Urinary bladder (tissue), 4 donors: ENCODE measurements around the gene PEX6. TPM values are rescaled to one million over a fixed set of nuclear protein-coding genes. Genes with fewer than 3 reads are reported as not detected.

Source experiments
- DNase-seq: peaks from one replicate; pipeline ENCODE4 v3.0.0-alpha.2; 2015; ENCODE audit errors: extremely low spot score
- H3K27ac ChIP-seq: one replicate; pipeline ENCODE4 v1.5.1; 2013; ENCODE audit warnings: low read depth, mild to moderate bottlenecking, moderate library complexity
- H3K36me3 ChIP-seq: one replicate; pipeline ENCODE4 v1.6.1; 2013; ENCODE audit warnings: mild to moderate bottlenecking, moderate library complexity; ENCODE audit not compliant: insufficient read depth
- H3K4me1 ChIP-seq: one replicate; pipeline ENCODE4 v1.6.1; 2013; ENCODE audit warnings: mild to moderate bottlenecking, moderate library complexity; ENCODE audit not compliant: insufficient read depth
- H3K4me3 ChIP-seq: one replicate; pipeline ENCODE4 v1.5.1; 2013; ENCODE audit warnings: low read depth, low read length
- WGBS: extraction: QIAGEN DNeasy Blood & Tissue Kit; methylation state at CpG from one replicate; pipeline ENCODE4 v1.1.7; 2013; 5-methylcytosine and 5-hydroxymethylcytosine counted together
- polyA plus RNA-seq: library from polyadenylated mRNA; stranded (reverse); fragments of 200-250 nt; gene quantifications from one replicate; pipeline ENCODE4 v1.2.3, GENCODE V29; 2013
- total RNA-seq: library from RNA; depleted of rRNA; stranded (reverse); fragments of >200 nt; gene quantifications from one replicate; pipeline ENCODE4 v1.2.3, GENCODE V29; 2014
- donor health status: healthy with polysubstance abuse.
- donor health status: healthy.

PEX6 gene
- total and polyA plus RNA-seq, 2 donors: 12.2 to 18.9 TPM

- H3K4me1 ChIP-seq: no peaks in the 10 kb centered on the region
Measured at GRCh38 chr6:42928986-42929820, 49.8 kb downstream of the PEX6 start, which contains the start of gene CNPY3. Gene CNPY3 (plus strand): TSS chr6:42929480. CDS start chr6:42929571, 91 bp downstream.

GRCh38 chr6:42925248-42925857, 53.6 kb downstream of the PEX6 start:
- Histone ChIP-seq H3K4me1 (no peaks in the 10 kb centered on the region), H3K4me3 (no peak overlapping the region), H3K27ac (no peak overlapping the region), H3K36me3 (no peaks in the 10 kb centered on the region)
- WGBS: 37% methylated on average over 23 of the region's 23 CpGs
- no peak for DNase-seq

More at GRCh38 chr6:42928986-42929820, 49.8 kb downstream of the PEX6 start, which contains the start of gene CNPY3:
- WGBS: under 1% methylated on average over 63 of the region's 63 CpGs
- peak; percentile 89 for DNase-seq
- Histone ChIP-seq H3K36me3 (no peaks in the 10 kb centered on the region), H3K27ac (peak within 1 kb of the TSS; percentile 79), H3K4me3 (peak within 1 kb of the TSS; percentile 62)

DNA sequence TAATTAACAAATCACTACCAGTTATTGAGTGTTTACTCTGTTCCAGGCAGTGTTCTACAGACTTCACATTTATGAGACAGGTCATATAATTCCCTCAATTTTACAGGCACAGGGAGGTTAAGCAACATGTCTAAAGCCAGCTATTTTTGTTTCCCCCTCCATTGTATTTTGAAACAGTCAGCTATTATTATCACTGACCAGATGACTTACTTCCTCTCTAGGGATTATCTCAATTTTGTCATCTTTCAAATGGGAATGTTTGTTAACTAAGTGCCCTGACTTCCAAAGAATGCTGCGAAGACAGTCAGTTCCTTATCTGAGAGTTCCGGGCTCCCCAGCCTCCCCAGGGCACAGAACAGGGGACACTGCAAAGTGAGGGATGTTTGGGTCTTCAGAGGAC, 55.3 kb downstream of the PEX6 start:
- Histone ChIP-seq H3K36me3 (no peaks in the 10 kb centered on the region), H3K4me1 (no peaks in the 10 kb centered on the region), H3K27ac (no peak overlapping the region), H3K4me3 (no peak overlapping the region)
- 61% methylated on average over 2 of the region's 2 CpGs for WGBS
- DNase-seq: no peak

GRCh38 chr6:42921801-42922200, 57.2 kb downstream of the PEX6 start:
- 77% methylated on average over 6 of the region's 6 CpGs for WGBS
- Histone ChIP-seq H3K36me3 (no peaks in the 10 kb centered on the region), H3K4me1 (no peaks in the 10 kb centered on the region), H3K4me3 (no peak overlapping the region), H3K27ac (no peak overlapping the region)
- no peak for DNase-seq

GRCh38 chr6:42916288-42916687, 62.7 kb downstream of the PEX6 start:
- WGBS: 83% methylated on average over 1 of the region's 1 CpG
- no peak overlapping the region for H3K4me3 ChIP-seq
- no peaks in the 10 kb centered on the region for H3K36me3 ChIP-seq
- no peak for DNase-seq
- H3K27ac ChIP-seq: no peak overlapping the region
- no peaks in the 10 kb centered on the region for H3K4me1 ChIP-seq

GRCh38 chr6:42915732-42916131, 63.2 kb downstream of the PEX6 start, which contains the start of gene PTCRA:
Gene PTCRA (plus strand): TSS chr6:42916053. CDS start chr6:42916070, 17 bp downstream.
- WGBS: 79% methylated on average over 10 of the region's 10 CpGs
- no peak within 1 kb of the TSS for H3K27ac ChIP-seq
- no peaks in the 10 kb centered on the region for H3K4me1 ChIP-seq
- no peak within 1 kb of the TSS for H3K4me3 ChIP-seq
- H3K36me3 ChIP-seq: no peaks in the 10 kb centered on the region
- DNase-seq: no peak

DNA sequence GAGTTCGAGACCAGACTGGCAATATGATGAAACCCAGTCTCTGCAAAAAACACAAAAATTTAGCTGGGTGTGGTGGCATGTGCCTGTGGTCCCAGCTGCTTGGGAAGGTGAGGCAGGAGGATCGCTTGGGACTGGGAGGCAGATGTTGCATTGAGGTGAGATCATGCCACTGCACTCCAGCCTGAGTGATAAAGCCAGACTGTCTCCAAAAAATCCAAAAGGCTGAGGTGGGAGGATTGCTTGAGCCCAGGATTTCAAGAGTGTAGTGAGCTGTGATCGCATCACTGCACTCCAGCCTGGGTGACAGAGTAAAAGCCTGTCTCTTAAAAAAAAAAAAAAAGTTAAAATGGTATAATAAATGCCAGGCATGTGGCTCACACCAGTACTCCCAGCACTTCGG, 64.4 kb downstream of the PEX6 start:
- H3K36me3 ChIP-seq: no peaks in the 10 kb centered on the region
- no peak overlapping the region for H3K27ac ChIP-seq
- no peaks in the 10 kb centered on the region for H3K4me1 ChIP-seq
- WGBS: 63% methylated on average over 4 of the region's 4 CpGs
- DNase-seq: no peak
- no peak overlapping the region for H3K4me3 ChIP-seq

Other genes with a start within 250 kb of the PEX6 start
- 31.4 TPM for gene TBCC, start 233.1 kb downstream of the PEX6 start, total RNA-seq
- 29.8 TPM for gene TBCC, start 233.1 kb downstream of the PEX6 start, polyA plus RNA-seq
- 16.2 TPM for gene BICRAL, start 197.1 kb downstream of the PEX6 start, total RNA-seq
- gene BICRAL, start 197.1 kb downstream of the PEX6 start, polyA plus RNA-seq: 12.3 TPM
- 96.9 TPM for gene RPL7L1, start 99.6 kb downstream of the PEX6 start, total RNA-seq
- 48.8 TPM for gene RPL7L1, start 99.6 kb downstream of the PEX6 start, polyA plus RNA-seq
- gene PTCRA, start 63.1 kb downstream of the PEX6 start, total RNA-seq: not detected
- not detected for gene PTCRA, start 63.1 kb downstream of the PEX6 start, polyA plus RNA-seq
- 15.8 TPM for gene CNPY3, start 49.7 kb downstream of the PEX6 start, total RNA-seq
- 43.8 TPM for gene CNPY3, start 49.7 kb downstream of the PEX6 start, polyA plus RNA-seq
- 0.42 TPM for gene GNMT, start 18.4 kb downstream of the PEX6 start, total RNA-seq
- 0.52 TPM for gene GNMT, start 18.4 kb downstream of the PEX6 start, polyA plus RNA-seq
- 30.1 TPM for gene PPP2R5D, start 5.4 kb upstream of the PEX6 start, total RNA-seq
- gene PPP2R5D, start 5.4 kb upstream of the PEX6 start, polyA plus RNA-seq: 43.0 TPM
- gene MEA1, start 34.8 kb upstream of the PEX6 start, total RNA-seq: 29.1 TPM
- gene MEA1, start 34.8 kb upstream of the PEX6 start, polyA plus RNA-seq: 87.7 TPM
- gene KLHDC3, start 35.1 kb upstream of the PEX6 start, total RNA-seq: 75.8 TPM
- 90.4 TPM for gene KLHDC3, start 35.1 kb upstream of the PEX6 start, polyA plus RNA-seq
- 37.1 TPM for gene RRP36, start 42.4 kb upstream of the PEX6 start, total RNA-seq
- gene RRP36, start 42.4 kb upstream of the PEX6 start, polyA plus RNA-seq: 38.1 TPM
- gene CUL7, start 74.7 kb upstream of the PEX6 start, total RNA-seq: 26.5 TPM
- 10.8 TPM for gene CUL7, start 74.7 kb upstream of the PEX6 start, polyA plus RNA-seq
- gene MRPL2, start 80.3 kb upstream of the PEX6 start, total RNA-seq: 9.3 TPM
- gene MRPL2, start 80.3 kb upstream of the PEX6 start, polyA plus RNA-seq: 61.6 TPM
- 17.1 TPM for gene KLC4, start 80.5 kb upstream of the PEX6 start, total RNA-seq
- 31.9 TPM for gene KLC4, start 80.5 kb upstream of the PEX6 start, polyA plus RNA-seq
- gene PTK7, start 97.1 kb upstream of the PEX6 start, total RNA-seq: 89.6 TPM
- 49.6 TPM for gene PTK7, start 97.1 kb upstream of the PEX6 start, polyA plus RNA-seq
- gene SRF, start 192.1 kb upstream of the PEX6 start, total RNA-seq: 19.2 TPM
- gene SRF, start 192.1 kb upstream of the PEX6 start, polyA plus RNA-seq: 116 TPM
- gene CUL9, start 203.0 kb upstream of the PEX6 start, total RNA-seq: 20.6 TPM
- gene CUL9, start 203.0 kb upstream of the PEX6 start, polyA plus RNA-seq: 23.5 TPM